ENCODE results near the gene BLNK. TPM values are rescaled to one million over a fixed set of nuclear protein-coding genes. Genes with fewer than 3 reads are reported as not detected.

The BLNK gene
- total RNA-seq, 6 donors from 2014 or later, result 7.0 to 17.8 (median 10.8) TPM

- 72 to 75% methylated on average over 6 of the region's 6 CpGs for WGBS, 2 donors
- Histone ChIP-seq H3K27ac (peak overlapping the region in 2 of 4 donors; percentile 73 to 77), H3K4me3 (peak overlapping the region in 2 of 4 donors; percentile 27 to 35), H3K4me1 (peaks cover 7 to 28% (median 16%) of the 10 kb centered on the region in 4 donors), H3K27me3 (no peaks in the 10 kb centered on the region), H3K9me3 (no peaks in the 10 kb centered on the region), H3K36me3 (no peaks in the 10 kb centered on the region)
- DNase-seq, result no peak
- TF ChIP-seq POLR2A (IDR thresholded peaks at IDR 0.05) (no peak), EP300 (IDR thresholded peaks at IDR 0.05) (no peak), POLR2AphosphoS5 (IDR thresholded peaks at IDR 0.05) (no peak), CTCF (IDR thresholded peaks at IDR 0.05) (no peak)
- ATAC-seq (ENCODE audit: low FRiP score in 2 of 2), result no peak
These were observed 1.7 kb downstream of the BLNK start for GRCh38 chr10:96269438-96270300.

- TF ChIP-seq POLR2A (IDR thresholded peaks at IDR 0.05) (no peak), POLR2AphosphoS5 (IDR thresholded peaks at IDR 0.05) (no peak), CTCF (IDR thresholded peaks at IDR 0.05) (no peak), EP300 (IDR thresholded peaks at IDR 0.05) (no peak)
- Histone ChIP-seq H3K4me1 (peaks cover 7 to 27% (median 18%) of the 10 kb centered on the region in 4 donors), H3K4me3 (no peak overlapping the region), H3K9me3 (no peaks in the 10 kb centered on the region), H3K36me3 (no peaks in the 10 kb centered on the region), H3K27me3 (no peaks in the 10 kb centered on the region), H3K27ac (no peak overlapping the region)
- WGBS, 2 donors, result 76 to 82% methylated on average over 2 of the region's 2 CpGs
- DNase-seq (no peak), ATAC-seq (ENCODE audit: low FRiP score in 2 of 2) (no peak)
These were observed 2.9 kb downstream of the BLNK start for GRCh38 chr10:96268341-96268909.

- TF ChIP-seq POLR2A (IDR thresholded peaks at IDR 0.05), result no peak
- no peak for TF ChIP-seq EP300 (IDR thresholded peaks at IDR 0.05)
- no peak for TF ChIP-seq POLR2AphosphoS5 (IDR thresholded peaks at IDR 0.05)
- no peak for TF ChIP-seq CTCF (IDR thresholded peaks at IDR 0.05)
- no peaks in the 10 kb centered on the region for H3K27me3 ChIP-seq
- DNase-seq, result no peak
- H3K9me3 ChIP-seq, result no peaks in the 10 kb centered on the region
- H3K27ac ChIP-seq, result no peak overlapping the region
- H3K4me3 ChIP-seq, result no peak overlapping the region
- peaks cover 5 to 16% (median 11%) of the 10 kb centered on the region in 4 donors for H3K4me1 ChIP-seq
- no peak for ATAC-seq (ENCODE audit: low FRiP score in 2 of 2)
- WGBS, 2 donors, result 60 to 66% methylated on average over 4 of the region's 4 CpGs
- no peaks in the 10 kb centered on the region for H3K36me3 ChIP-seq
These were observed 4.1 kb downstream of the BLNK start for GRCh38 chr10:96267234-96267705.

- no peaks in the 10 kb centered on the region for H3K27me3 ChIP-seq
- no peak overlapping the region for H3K4me3 ChIP-seq
- no peak for DNase-seq
- H3K27ac ChIP-seq, result no peak overlapping the region
- ATAC-seq (ENCODE audit: low FRiP score in 2 of 2), result no peak
- no peaks in the 10 kb centered on the region for H3K9me3 ChIP-seq
- TF ChIP-seq CTCF (IDR thresholded peaks at IDR 0.05) (no peak), POLR2A (IDR thresholded peaks at IDR 0.05) (no peak), EP300 (IDR thresholded peaks at IDR 0.05) (no peak), POLR2AphosphoS5 (IDR thresholded peaks at IDR 0.05) (no peak)
- peaks cover 0 to 8% (median 4%) of the 10 kb centered on the region in 4 donors for H3K4me1 ChIP-seq
- WGBS, 2 donors, result 66 to 77% methylated on average over 3 to 6 of the region's 6 CpGs
- no peaks in the 10 kb centered on the region for H3K36me3 ChIP-seq
These were observed 5.1 kb downstream of the BLNK start for GRCh38 chr10:96266118-96266770.

Data from upper lobe of left lung (tissue), 6 donors.